Measurements from ENCODE around the gene FAU. TPM values are rescaled to one million over a fixed set of nuclear protein-coding genes. Genes with fewer than 3 reads are reported as not detected.

Gene FAU
- total and polyA plus RNA-seq, 9 of the 15 experiments (the other 6 are each of a cell fraction or from before 2014, with no cell fraction given) = 433 to 1,827 (median 942) TPM

- Histone ChIP-seq H3K4me3 (peak overlapping the region; percentile 78), H2AFZ (ENCODE audit: low read depth, low read length) (no peak overlapping the region), H3K79me2 (ENCODE audit: control insufficient read depth, insufficient read depth, low read length) (peaks cover 16% of the 10 kb centered on the region), H3K4me2 (ENCODE audit: insufficient read depth, low read length) (peak overlapping the region; percentile 80), H3K9ac (ENCODE audit: insufficient read depth in 1 of 2, low read depth in 2 of 2, low read length in 2 of 2) (peak overlapping the region; percentile 40 to 90), H3K9me1 (ENCODE audit: control insufficient read depth, insufficient read depth, low read length) (no peaks in the 10 kb centered on the region), H4K20me1 (replicated peaks; ENCODE audit: control insufficient read depth, insufficient read depth, low read length) (no peaks in the 10 kb centered on the region), H3K4me1 (replicated peaks in 1 of 2; ENCODE audit: control insufficient read depth in 2 of 2, insufficient read depth in 2 of 2, low read length in 2 of 2) (peaks cover 11 to 14% of the 10 kb centered on the region in 2 experiments; a peak in 4 of 5 replicates), H3K27ac (ENCODE audit: extremely low read depth, low read depth, low read length) (peak overlapping the region; percentile 81; the same call in 1 of the 3 replicates), H3K27me3 (ENCODE audit: control insufficient read depth in 2 of 2, insufficient read depth in 2 of 2, low read length in 2 of 2) (no peaks in the 10 kb centered on the region), H3K36me3 (ENCODE audit: control insufficient read depth, insufficient read depth, low read length) (peaks cover 17% of the 10 kb centered on the region; the same call in 2 of the 3 replicates), H3K9me3 (replicated peaks; ENCODE audit: control insufficient read depth, insufficient read depth, low read depth, low read length) (no peaks in the 10 kb centered on the region)
- DNase-seq (ENCODE audit: extremely low read depth in 1 of 4, low spot score in 3 of 4) (no peak), ATAC-seq (peak; percentile 32), FAIRE-seq (no peak)
- ChIA-PET CTCF (ENCODE audit: low intra/inter-chr PET ratio) (interaction anchor here (1.1 kb wide), 1 partner anchor 84 kb away, joined by 3 read pairs; no protein-coding TSS in a partner anchor), POLR2A (interaction anchor here (0.5 to 8.4 kb wide), 8 partner anchors 8 to 281 kb away, joined by 3 to 92 read pairs (median 5); partner anchors contain the start of genes ARL2, CDC42BPG, TM7SF2 and ZNHIT2)
- in situ Hi-C loops (cut with MboI) = no loop called here
- TF ChIP-seq BMI1 (IDR thresholded peaks at IDR 0.05; ENCODE audit: low read length) (no peak), FOXM1 (IDR thresholded peaks at IDR 0.05; ENCODE audit: low read depth) (no peak), FOXM1 (CRISPR knock-in tag; IDR thresholded peaks at IDR 0.05; ENCODE audit: low read depth) (0 out of 2 replicates have a peak, but pooled peaks have one; percentile 39), IRF9 (tag; IDR thresholded peaks at IDR 0.05) (no peak), DACH1 (IDR thresholded peaks at IDR 0.05; ENCODE audit: partially characterized antibody) (no peak), YY1 (IDR thresholded peaks at IDR 0.05; ENCODE audit: borderline replicate concordance in 1 of 3, control insufficient read depth in 1 of 3, extremely low read depth in 1 of 3, insufficient read depth in 3 of 3, insufficient read length in 1 of 3, insufficient replicate concordance in 2 of 3, low read depth in 1 of 3, low read length in 2 of 3) (no peak), NELFE (IDR thresholded peaks at IDR 0.05; ENCODE audit: insufficient read depth, insufficient read length) (no peak), NFE2L1 (tag; IDR thresholded peaks at IDR 0.05; ENCODE audit: borderline replicate concordance, low read depth) (no peak), HMGXB4 (CRISPR knock-in tag; IDR thresholded peaks at IDR 0.05) (no peak), TAF15 (IDR thresholded peaks at IDR 0.05; ENCODE audit: low read depth, low read length) (no peak)
- BruUV-seq (replicated peaks) = TSS peak; percentile 39
- intact Hi-C loops (cut with micrococcal nuclease) = no loop called here
- 6% methylated on average over 8 of the region's 8 CpGs for WGBS (ENCODE audit: insufficient coverage, low coverage, missing lambda C conversion rate)
These were observed 25.0 kb downstream of the FAU start for GRCh38 chr11:65096926-65097325.
